ENCODE results near the gene WWTR1.

WWTR1 gene

GRCh38 chr3:149647285-149647684 is 10.5 kb downstream of the WWTR1 start:
- Mint-ChIP-seq H3K36me3 (ENCODE audit: insufficient read depth) (no peaks in the 10 kb centered on the region), H3K4me1 (ENCODE audit: low read depth in 2 of 2) (no peaks in the 10 kb centered on the region), H3K27ac (no peak overlapping the region), H3K9me3 (no peaks in the 10 kb centered on the region), H3K4me3 (no peak overlapping the region), H3K27me3 (peaks cover 6 to 12% of the 10 kb centered on the region in 2 donors)
- DNase-seq (no peak), ATAC-seq (replicated peaks) (no peak)

- ATAC-seq (replicated peaks) (no peak), DNase-seq (no peak)
- Mint-ChIP-seq H3K4me3 (no peak overlapping the region), H3K27me3 (peaks cover 4 to 11% of the 10 kb centered on the region in 2 donors), H3K4me1 (ENCODE audit: low read depth in 2 of 2) (no peaks in the 10 kb centered on the region), H3K9me3 (no peaks in the 10 kb centered on the region), H3K27ac (no peak overlapping the region), H3K36me3 (ENCODE audit: insufficient read depth) (no peaks in the 10 kb centered on the region)
Measured at GRCh38 chr3:149646181-149646766, 11.6 kb downstream of the WWTR1 start.

GRCh38 chr3:149643963-149644362 is 13.9 kb downstream of the WWTR1 start:
- DNase-seq (no peak), ATAC-seq (replicated peaks) (no peak)
- Mint-ChIP-seq H3K9me3 (no peaks in the 10 kb centered on the region), H3K4me1 (ENCODE audit: low read depth in 2 of 2) (no peaks in the 10 kb centered on the region), H3K4me3 (no peak overlapping the region), H3K27ac (no peak overlapping the region), H3K36me3 (ENCODE audit: insufficient read depth) (no peaks in the 10 kb centered on the region), H3K27me3 (peaks cover 0 to 6% of the 10 kb centered on the region in 2 donors)

- H3K36me3 Mint-ChIP-seq (ENCODE audit: insufficient read depth), result no peaks in the 10 kb centered on the region
- H3K9me3 Mint-ChIP-seq, result no peaks in the 10 kb centered on the region
- no peak for DNase-seq
Measured at GRCh38 chr3:149643482-149643798, 14.4 kb downstream of the WWTR1 start.

GRCh38 chr3:149640976-149641728 is 16.7 kb downstream of the WWTR1 start:
- no peaks in the 10 kb centered on the region for H3K4me1 Mint-ChIP-seq (ENCODE audit: low read depth in 2 of 2)
- H3K4me3 Mint-ChIP-seq, result no peak overlapping the region
- no peaks in the 10 kb centered on the region for H3K36me3 Mint-ChIP-seq (ENCODE audit: insufficient read depth)
- H3K27me3 Mint-ChIP-seq, result peaks cover 7 to 10% of the 10 kb centered on the region in 2 donors
- no peaks in the 10 kb centered on the region for H3K9me3 Mint-ChIP-seq
- H3K27ac Mint-ChIP-seq, result no peak overlapping the region
- ATAC-seq (replicated peaks) (no peak), DNase-seq (no peak)

More at GRCh38 chr3:149643482-149643798, 14.4 kb downstream of the WWTR1 start:
- H3K4me1 Mint-ChIP-seq (ENCODE audit: low read depth in 2 of 2), result no peaks in the 10 kb centered on the region
- H3K4me3 Mint-ChIP-seq, result no peak overlapping the region
- ATAC-seq (replicated peaks), result no peak
- H3K27ac Mint-ChIP-seq, result no peak overlapping the region
- peaks cover 0 to 3% of the 10 kb centered on the region in 2 donors for H3K27me3 Mint-ChIP-seq

- H3K4me1 Mint-ChIP-seq (ENCODE audit: low read depth in 2 of 2), result no peaks in the 10 kb centered on the region
- H3K4me3 Mint-ChIP-seq, result no peak overlapping the region
- ATAC-seq (replicated peaks) (no peak), DNase-seq (no peak)
- H3K27ac Mint-ChIP-seq, result no peak overlapping the region
- H3K27me3 Mint-ChIP-seq, result peaks cover 13 to 20% of the 10 kb centered on the region in 2 donors
- no peaks in the 10 kb centered on the region for H3K36me3 Mint-ChIP-seq (ENCODE audit: insufficient read depth)
- no peaks in the 10 kb centered on the region for H3K9me3 Mint-ChIP-seq
Measured at GRCh38 chr3:149639093-149639486, 18.7 kb downstream of the WWTR1 start.

GRCh38 chr3:149638228-149639092 is 19.4 kb downstream of the WWTR1 start:
- no peak for ATAC-seq (replicated peaks)
- Mint-ChIP-seq H3K4me1 (ENCODE audit: low read depth in 2 of 2) (no peaks in the 10 kb centered on the region), H3K4me3 (no peak overlapping the region), H3K36me3 (ENCODE audit: insufficient read depth) (no peaks in the 10 kb centered on the region), H3K27me3 (peaks cover 19 to 26% of the 10 kb centered on the region in 2 donors), H3K27ac (no peak overlapping the region), H3K9me3 (no peaks in the 10 kb centered on the region)
- DNase-seq, result no peak

GRCh38 chr3:149635396-149635795 is 22.4 kb downstream of the WWTR1 start:
- DNase-seq, result no peak
- Mint-ChIP-seq H3K4me3 (no peak overlapping the region), H3K36me3 (ENCODE audit: insufficient read depth) (no peaks in the 10 kb centered on the region), H3K4me1 (ENCODE audit: low read depth in 2 of 2) (no peaks in the 10 kb centered on the region), H3K27ac (no peak overlapping the region), H3K27me3 (peaks cover 31 to 34% of the 10 kb centered on the region in 2 donors), H3K9me3 (no peaks in the 10 kb centered on the region)
- ATAC-seq (replicated peaks), result no peak

- Mint-ChIP-seq H3K27me3 (peaks cover 31 to 34% of the 10 kb centered on the region in 2 donors), H3K36me3 (ENCODE audit: insufficient read depth) (no peaks in the 10 kb centered on the region), H3K4me1 (ENCODE audit: low read depth in 2 of 2) (no peaks in the 10 kb centered on the region), H3K27ac (no peak overlapping the region), H3K9me3 (no peaks in the 10 kb centered on the region), H3K4me3 (no peak overlapping the region)
- no peak for ATAC-seq (replicated peaks)
- DNase-seq, result no peak
Measured at GRCh38 chr3:149634573-149634972, 23.3 kb downstream of the WWTR1 start.

GRCh38 chr3:149634072-149634471 is 23.8 kb downstream of the WWTR1 start:
- Mint-ChIP-seq H3K27me3 (peaks cover 31 to 34% of the 10 kb centered on the region in 2 donors), H3K27ac (no peak overlapping the region), H3K4me3 (no peak overlapping the region), H3K9me3 (no peaks in the 10 kb centered on the region), H3K4me1 (ENCODE audit: low read depth in 2 of 2) (no peaks in the 10 kb centered on the region), H3K36me3 (ENCODE audit: insufficient read depth) (no peaks in the 10 kb centered on the region)
- ATAC-seq (replicated peaks), result no peak
- DNase-seq, result no peak

- Mint-ChIP-seq H3K36me3 (ENCODE audit: insufficient read depth) (no peaks in the 10 kb centered on the region), H3K4me1 (ENCODE audit: low read depth in 2 of 2) (no peaks in the 10 kb centered on the region), H3K27me3 (peaks cover 24 to 29% of the 10 kb centered on the region in 2 donors), H3K27ac (no peak overlapping the region), H3K9me3 (no peaks in the 10 kb centered on the region), H3K4me3 (no peak overlapping the region)
- DNase-seq (no peak), ATAC-seq (replicated peaks) (no peak)
Measured at GRCh38 chr3:149632225-149632624, 25.6 kb downstream of the WWTR1 start.

GRCh38 chr3:149630806-149631205 is 27.0 kb downstream of the WWTR1 start:
- H3K27ac Mint-ChIP-seq, result no peak overlapping the region
- DNase-seq (no peak), ATAC-seq (replicated peaks) (no peak)
- H3K4me1 Mint-ChIP-seq (ENCODE audit: low read depth in 2 of 2), result no peaks in the 10 kb centered on the region
- H3K36me3 Mint-ChIP-seq (ENCODE audit: insufficient read depth), result no peaks in the 10 kb centered on the region
- H3K4me3 Mint-ChIP-seq, result no peak overlapping the region
- H3K27me3 Mint-ChIP-seq, result peaks cover 28 to 35% of the 10 kb centered on the region in 2 donors
- no peaks in the 10 kb centered on the region for H3K9me3 Mint-ChIP-seq

- H3K36me3 Mint-ChIP-seq (ENCODE audit: insufficient read depth), result no peaks in the 10 kb centered on the region
- no peaks in the 10 kb centered on the region for H3K9me3 Mint-ChIP-seq
- ATAC-seq (replicated peaks) (no peak), DNase-seq (no peak)
- no peak overlapping the region for H3K4me3 Mint-ChIP-seq
- peaks cover 20 to 39% of the 10 kb centered on the region in 2 donors for H3K27me3 Mint-ChIP-seq
- H3K4me1 Mint-ChIP-seq (ENCODE audit: low read depth in 2 of 2), result no peaks in the 10 kb centered on the region
- no peak overlapping the region for H3K27ac Mint-ChIP-seq
Measured at GRCh38 chr3:149628957-149629670, 28.7 kb downstream of the WWTR1 start.
